Mononuclear cell (primary cell): ENCODE measurements around the gene PPM1B. TPM values are rescaled to one million over a fixed set of nuclear protein-coding genes. Genes with fewer than 3 reads are reported as not detected.

Source experiments
- H3K27me3 ChIP-seq: 2 replicates; pipeline ENCODE4 v1.6.0; 2011; ENCODE audit warnings: low read length, control low read depth; ENCODE audit not compliant: insufficient read depth
- H3K4me1 ChIP-seq: 2 replicates; pipeline ENCODE4 v1.5.1; 2011; ENCODE audit warnings: mild to moderate bottlenecking, low read length, control low read depth; ENCODE audit not compliant: insufficient read depth
- H3K4me3 ChIP-seq: 2 replicates; pipeline ENCODE4 v1.5.1; 2011; ENCODE audit warnings: mild to moderate bottlenecking, low read length, moderate library complexity
- H3K9me3 ChIP-seq: 2 replicates; pipeline ENCODE4 v1.5.1; 2011; ENCODE audit warnings: low read depth, mild to moderate bottlenecking, control low read depth, low read length
- total RNA-seq: library from RNA; depleted of rRNA; stranded (reverse); fragments of >200 nt; gene quantifications from one replicate; pipeline ENCODE4 v1.2.3, GENCODE V29; 2012

The PPM1B gene
- total RNA-seq, 1 donor, result 112 TPM

- Histone ChIP-seq H3K27me3 (no peaks in the 10 kb centered on the region), H3K4me3 (no peak overlapping the region), H3K4me1 (no peaks in the 10 kb centered on the region), H3K9me3 (no peaks in the 10 kb centered on the region)
Observed at GRCh38 chr2:44142306-44142705, 26.4 kb upstream of the PPM1B start.

GRCh38 chr2:44143701-44144100 lies 25.0 kb upstream of the PPM1B start:
- Histone ChIP-seq H3K4me3 (no peak overlapping the region), H3K9me3 (no peaks in the 10 kb centered on the region), H3K27me3 (no peaks in the 10 kb centered on the region), H3K4me1 (no peaks in the 10 kb centered on the region)

GRCh38 chr2:44148999-44149398 lies 19.7 kb upstream of the PPM1B start:
- H3K9me3 ChIP-seq, result no peaks in the 10 kb centered on the region
- H3K4me1 ChIP-seq, result no peaks in the 10 kb centered on the region
- H3K27me3 ChIP-seq, result no peaks in the 10 kb centered on the region
- H3K4me3 ChIP-seq, result no peak overlapping the region

- H3K27me3 ChIP-seq, result no peaks in the 10 kb centered on the region
- H3K4me1 ChIP-seq, result no peaks in the 10 kb centered on the region
- H3K4me3 ChIP-seq, result no peak overlapping the region
- H3K9me3 ChIP-seq, result no peaks in the 10 kb centered on the region
Observed at GRCh38 chr2:44150473-44150872, 18.2 kb upstream of the PPM1B start.

DNA sequence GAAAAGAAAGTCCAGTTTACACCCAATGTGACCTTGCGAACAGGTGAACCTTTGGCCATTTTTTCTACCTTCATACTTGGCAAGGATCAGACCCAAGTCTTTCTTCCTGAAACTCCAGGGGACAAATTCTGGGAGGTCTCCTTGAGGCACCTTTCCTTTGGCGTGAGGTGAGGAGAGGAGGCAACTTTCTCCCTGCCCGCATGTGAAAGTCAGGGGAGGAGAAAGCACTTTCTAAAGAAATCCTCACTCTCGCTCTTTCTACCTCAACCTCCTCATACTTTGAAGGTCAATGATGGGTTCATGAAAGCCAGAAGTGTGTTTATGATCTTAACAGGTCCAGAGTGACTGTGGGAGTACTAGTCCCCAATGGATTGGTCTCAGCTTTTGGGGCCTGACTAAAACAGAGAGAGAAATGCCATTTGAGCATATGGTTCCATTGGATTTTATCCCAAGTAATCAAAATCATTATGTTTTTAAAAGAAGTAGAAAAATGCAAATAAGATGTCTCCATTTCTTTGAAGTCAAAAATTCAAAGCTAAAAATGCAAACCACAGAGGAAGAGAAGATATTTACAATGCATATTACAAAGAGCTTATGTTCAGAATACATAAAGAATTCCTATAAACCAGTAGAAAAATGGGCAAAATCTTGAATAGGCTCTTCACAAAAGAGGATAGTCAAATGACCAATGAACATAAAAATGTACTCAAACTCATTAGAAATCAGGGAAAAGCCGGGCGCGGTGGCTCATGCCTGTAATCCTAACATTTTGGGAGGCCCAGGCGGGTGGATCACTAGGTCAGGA lies 15.6 kb upstream of the PPM1B start:
- Histone ChIP-seq H3K27me3 (no peaks in the 10 kb centered on the region), H3K4me3 (no peak overlapping the region)

GRCh38 chr2:44155666-44156446 lies 12.8 kb upstream of the PPM1B start:
- no peak overlapping the region for H3K4me3 ChIP-seq
- no peaks in the 10 kb centered on the region for H3K27me3 ChIP-seq
- no peaks in the 10 kb centered on the region for H3K4me1 ChIP-seq
- H3K9me3 ChIP-seq, result no peaks in the 10 kb centered on the region

More for the DNA sequence above, 15.6 kb upstream of the PPM1B start:
- no peaks in the 10 kb centered on the region for H3K9me3 ChIP-seq
- no peaks in the 10 kb centered on the region for H3K4me1 ChIP-seq

GRCh38 chr2:44163777-44164176 lies 4.9 kb upstream of the PPM1B start:
- Histone ChIP-seq H3K4me1 (peaks cover 5% of the 10 kb centered on the region), H3K4me3 (no peak overlapping the region), H3K27me3 (no peaks in the 10 kb centered on the region), H3K9me3 (no peaks in the 10 kb centered on the region)

GRCh38 chr2:44164617-44165016 lies 4.1 kb upstream of the PPM1B start:
- peaks cover 5% of the 10 kb centered on the region for H3K4me1 ChIP-seq
- H3K27me3 ChIP-seq, result no peaks in the 10 kb centered on the region
- no peaks in the 10 kb centered on the region for H3K9me3 ChIP-seq
- H3K4me3 ChIP-seq, result no peak overlapping the region

- Histone ChIP-seq H3K4me3 (no peak overlapping the region), H3K4me1 (peaks cover 9% of the 10 kb centered on the region), H3K27me3 (no peaks in the 10 kb centered on the region), H3K9me3 (no peaks in the 10 kb centered on the region)
Observed at GRCh38 chr2:44166096-44166495, 2.6 kb upstream of the PPM1B start.

DNA sequence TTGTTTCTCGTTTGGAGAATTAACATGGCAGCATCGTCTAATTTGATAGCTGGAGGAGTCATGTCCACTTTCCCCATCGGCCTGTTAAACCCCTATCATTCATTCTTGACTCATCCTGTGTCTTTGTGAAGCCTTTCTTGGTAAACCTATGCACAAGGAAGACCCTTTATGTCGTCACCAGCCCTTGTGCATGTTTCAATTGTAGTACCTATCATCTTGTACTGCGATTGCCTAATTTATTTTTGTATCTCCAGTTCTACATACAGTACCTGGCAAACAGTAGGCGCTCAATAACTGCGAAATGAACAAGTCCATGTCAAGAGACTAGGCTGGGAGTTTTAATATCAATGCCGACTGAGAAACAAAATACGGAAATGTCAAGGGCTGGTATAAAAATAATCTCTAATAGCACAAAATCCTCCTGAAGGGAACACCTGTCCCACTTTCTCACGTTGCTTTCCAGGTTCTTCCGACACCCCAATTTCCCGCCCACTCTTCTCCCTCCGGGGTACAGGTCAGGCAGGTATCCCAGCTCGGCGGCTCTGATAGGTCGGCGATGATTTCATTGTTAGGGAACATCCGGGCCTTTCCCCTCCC lies 1.3 kb upstream of the PPM1B start:
- no peaks in the 10 kb centered on the region for H3K27me3 ChIP-seq
- peak overlapping the region; percentile 79 for H3K4me3 ChIP-seq
- peaks cover 15% of the 10 kb centered on the region for H3K4me1 ChIP-seq
- H3K9me3 ChIP-seq, result no peaks in the 10 kb centered on the region

DNA sequence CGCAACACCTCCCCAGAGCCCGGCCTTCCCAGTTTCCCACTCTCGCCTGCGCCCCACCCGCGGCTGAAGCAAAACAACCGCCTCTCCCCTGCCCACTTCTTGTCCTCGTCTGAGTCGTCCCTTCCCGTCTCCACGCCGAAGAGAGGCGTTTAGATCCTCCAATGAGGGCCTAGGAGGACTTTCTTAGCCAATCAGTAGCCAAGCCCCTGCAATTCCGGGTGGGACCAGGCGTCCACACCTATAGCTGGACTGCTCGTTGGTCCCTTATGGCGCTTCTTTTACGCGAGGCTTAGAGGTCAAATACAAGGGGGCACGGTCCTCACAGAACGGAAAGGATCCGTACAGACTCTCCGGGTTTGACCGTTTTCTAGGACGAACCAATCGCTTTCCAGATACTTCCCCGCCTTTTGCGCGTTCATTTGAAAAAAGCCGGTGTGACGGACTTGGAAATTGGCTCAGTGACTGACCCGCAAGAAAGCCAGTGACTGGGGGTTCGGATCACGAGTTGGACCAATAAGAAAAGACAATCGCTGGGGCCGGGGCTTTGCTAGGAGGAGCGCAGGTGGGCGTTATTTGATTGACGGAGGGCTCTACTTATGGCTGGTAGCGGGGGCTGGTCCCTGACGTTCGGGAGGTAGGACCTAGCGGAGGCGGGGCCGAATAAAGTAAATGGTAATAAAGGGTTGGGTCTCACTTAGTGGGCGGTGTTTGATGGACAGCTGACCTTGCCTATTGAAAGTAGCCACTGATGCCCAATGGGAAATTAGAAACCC lies 581 bp upstream of the PPM1B start:
- H3K4me1 ChIP-seq, result peaks cover 21% of the 10 kb centered on the region
- H3K4me3 ChIP-seq, result peak overlapping the region; percentile 79
- H3K27me3 ChIP-seq, result no peaks in the 10 kb centered on the region
- no peaks in the 10 kb centered on the region for H3K9me3 ChIP-seq

DNA sequence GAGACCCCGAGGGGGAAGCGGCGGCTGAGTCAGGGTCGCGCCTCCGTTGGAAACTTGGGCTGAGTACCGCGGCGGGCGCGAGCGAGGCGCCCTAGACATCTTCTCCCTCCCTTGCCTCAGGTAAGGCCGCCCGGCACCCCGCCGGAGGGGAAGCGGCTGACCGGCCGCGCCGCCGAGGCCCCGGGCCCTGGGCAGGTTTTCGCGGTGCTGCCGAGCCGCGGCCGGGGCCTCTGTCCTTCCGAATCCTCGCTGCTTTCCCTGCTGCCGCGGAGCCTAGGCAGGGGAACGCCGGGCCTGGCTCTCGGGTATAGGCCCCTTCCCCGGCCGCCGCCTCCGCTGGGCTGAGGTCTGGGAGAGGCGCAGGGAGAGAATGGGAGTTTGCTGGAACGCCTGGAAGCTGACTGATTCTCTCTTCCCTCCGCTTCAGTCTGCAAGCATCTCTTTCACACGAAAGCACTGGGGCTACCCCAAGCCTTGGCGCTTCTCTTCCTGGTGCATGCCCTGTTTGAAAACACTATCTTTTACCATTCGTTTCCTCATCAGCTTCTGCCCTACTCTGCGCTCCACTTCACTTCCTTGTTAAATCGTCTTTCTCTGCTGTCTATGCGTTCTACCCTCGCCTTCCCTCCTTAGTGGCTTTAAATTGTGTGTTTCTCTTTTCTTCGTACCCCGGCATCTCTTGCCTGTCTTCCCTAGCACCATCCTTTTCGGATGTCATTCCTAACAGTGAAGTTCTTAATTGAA lies 652 bp downstream of the PPM1B start:
- Histone ChIP-seq H3K27me3 (no peaks in the 10 kb centered on the region), H3K4me1 (peaks cover 21% of the 10 kb centered on the region), H3K4me3 (peak overlapping the region; percentile 97), H3K9me3 (no peaks in the 10 kb centered on the region)

DNA sequence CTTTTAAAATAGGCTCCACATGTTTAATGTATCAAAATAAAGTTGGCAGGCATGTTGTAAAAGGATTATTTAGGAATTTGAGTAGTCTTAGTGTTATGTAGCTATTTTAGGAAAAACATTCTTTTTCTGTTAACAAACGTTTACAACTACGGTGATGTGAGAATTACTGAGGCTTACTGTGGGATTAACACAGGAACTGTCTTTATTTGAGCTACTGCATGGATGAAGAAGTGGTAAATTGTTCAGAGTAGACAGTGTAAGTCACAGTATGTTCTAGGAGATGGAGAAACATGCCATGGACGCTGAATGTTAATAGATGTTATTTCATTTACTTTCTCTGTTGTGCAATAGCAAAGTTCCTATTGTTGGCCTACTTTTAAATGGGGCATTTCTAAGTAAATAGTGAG lies 1.6 kb downstream of the PPM1B start:
- Histone ChIP-seq H3K4me3 (peak overlapping the region; percentile 97), H3K4me1 (peaks cover 29% of the 10 kb centered on the region), H3K27me3 (no peaks in the 10 kb centered on the region), H3K9me3 (no peaks in the 10 kb centered on the region)

- H3K4me1 ChIP-seq, result peaks cover 36% of the 10 kb centered on the region
- H3K4me3 ChIP-seq, result no peak overlapping the region
- no peaks in the 10 kb centered on the region for H3K9me3 ChIP-seq
- H3K27me3 ChIP-seq, result no peaks in the 10 kb centered on the region
Observed at GRCh38 chr2:44171018-44171417, 2.3 kb downstream of the PPM1B start.
